A549 (cell line): Measurements from ENCODE around the gene ACSL5. TPM values are rescaled to one million over a fixed set of nuclear protein-coding genes. Genes with fewer than 3 reads are reported as not detected.

Experiments used
- ATAC-seq, 2 experiments: fragments of 200-7000 bp in 1 of 2; fragments of >200 bp in 1 of 2; cut with Nextera tagmentation in 1 of 2; cut with Tn5 transposase in 1 of 2; 3 replicates each; pipeline versions ENCODE4 v1.8.0 to v1.9.1; 2018 to 2020; ENCODE audit warnings: mild to moderate bottlenecking in 1 of 2, moderate library complexity in 1 of 2
- CTCF ChIA-PET: fragments of 300-600 bp; sonication (Branson Sonifier 250); formaldehyde crosslinking; extraction: SDS; loops from one replicate; lab custom pipeline; 2021; ENCODE audit warnings: antibody characterized with exemption, inconsistent platforms; lab: Yijun Ruan, JAX
- POLR2A ChIA-PET: fragments of 350-600 bp; formaldehyde crosslinking; extraction: SDS; loops from one replicate; lab custom pipeline; 2021; ENCODE audit warnings: antibody characterized with exemption, inconsistent platforms; lab: Yijun Ruan, JAX
- DNase-seq, 2 experiments: peaks; one replicate each; pipeline versions ENCODE4 v3.0.0 to v3.0.0-alpha.2; 2011 to 2016; ENCODE audit warnings: low read depth in 1 of 2, low spot score in 1 of 2
- FAIRE-seq: peaks from 2 replicates; lab custom pipeline; 2011; peaks lifted over from hg19 to GRCh38; lab: Jason Lieb, UNC
- H3K27ac ChIP-seq, 2 experiments: fragments of >200 bp; sonication (Bioruptor Twin); formaldehyde crosslinking; 3 replicates each; pipeline ENCODE4 v1.5.1; 2016 to 2017
- H3K4me1 ChIP-seq: fragments of >200 bp; sonication (Bioruptor Twin); formaldehyde crosslinking; 3 replicates; pipeline ENCODE4 v1.6.1; 2016
- H3K4me2 ChIP-seq: fragments of >200 bp; sonication (Bioruptor Twin); formaldehyde crosslinking; 3 replicates; pipeline ENCODE4 v1.6.1; 2016
- H3K4me3 ChIP-seq: fragments of >200 bp; sonication (Bioruptor Twin); formaldehyde crosslinking; 3 replicates; pipeline ENCODE4 v1.5.1; 2016
- H3K9me3 ChIP-seq: fragments of >200 bp; sonication (Bioruptor Twin); formaldehyde crosslinking; 3 replicates; pipeline ENCODE4 v1.6.1; 2016
- BCL3 ChIP-seq: fragments of >200 bp; sonication (Bioruptor Twin); formaldehyde crosslinking; IDR thresholded peaks from 3 replicates; pipeline ENCODE4 v1.6.1; 2016
- CHD4 ChIP-seq: fragments of 200-600 bp; sonication (generic); IDR thresholded peaks from 2 replicates; pipeline ENCODE4 v1.6.1; 2016; ENCODE audit warnings: antibody characterized with exemption, mild to moderate bottlenecking, borderline replicate concordance
- E2F6 ChIP-seq: IDR thresholded peaks from 2 replicates; pipeline ENCODE4 v1.6.1; 2012; ENCODE audit warnings: low read depth, borderline replicate concordance
- EHF ChIP-seq: fragments of 250-450 bp; sonication (Bioruptor Pico); IDR thresholded peaks from 2 replicates; pipeline ENCODE4 v1.5.0; 2020; ENCODE audit warnings: mild to moderate bottlenecking
- EP300 ChIP-seq, 2 experiments: fragments of >200 bp; sonication (Bioruptor Twin); formaldehyde crosslinking; IDR thresholded peaks; 2 replicates in 1 of 2; 3 replicates in 1 of 2; pipeline ENCODE4 v1.6.1; 2016 to 2017
- ESRRA ChIP-seq: fragments of 150-350 bp; IDR thresholded peaks from 2 replicates; pipeline ENCODE4 v1.6.1; 2014; ENCODE audit warnings: mild to moderate bottlenecking, low read length, borderline replicate concordance
- FOSB ChIP-seq: fragments of 250-450 bp; sonication (Bioruptor Pico); IDR thresholded peaks from 2 replicates; pipeline ENCODE4 v1.5.0; 2020; ENCODE audit warnings: mild to moderate bottlenecking, moderate library complexity
- FOSL2 ChIP-seq, 2 experiments: fragments of 450-650 bp in 1 of 2; fragments of >200 bp in 1 of 2; sonication (Bioruptor Twin) in 1 of 2; formaldehyde crosslinking; IDR thresholded peaks; 2 replicates each; pipeline versions ENCODE4 v1.5.0 to v1.6.1; 2016 to 2020; ENCODE audit warnings: mild to moderate bottlenecking in 1 of 2, moderate library complexity in 1 of 2
- FOXS1 ChIP-seq: fragments of 250-450 bp; sonication (Bioruptor Pico); IDR thresholded peaks from 2 replicates; pipeline ENCODE4 v1.5.0; 2020; ENCODE audit warnings: mild to moderate bottlenecking, moderate library complexity
- HDAC2 ChIP-seq: fragments of 200-600 bp; sonication (generic); IDR thresholded peaks from 2 replicates; pipeline ENCODE4 v1.6.1; 2016
- HES2 ChIP-seq: fragments of >200 bp; sonication (Bioruptor Twin); formaldehyde crosslinking; IDR thresholded peaks from 2 replicates; pipeline ENCODE4 v1.6.1; 2016
- HEYL ChIP-seq: fragments of 250-450 bp; sonication (Bioruptor Pico); IDR thresholded peaks from 2 replicates; pipeline ENCODE4 v1.8.0; 2021; ENCODE audit warnings: mild to moderate bottlenecking, moderate library complexity
- HMGXB4 ChIP-seq: fragments of 250-450 bp; sonication (Bioruptor Pico); IDR thresholded peaks from 2 replicates; pipeline ENCODE4 v1.5.0; 2021; ENCODE audit warnings: mild to moderate bottlenecking, moderate library complexity, borderline replicate concordance
- HOXB5 ChIP-seq: fragments of 250-450 bp; sonication (Bioruptor Pico); IDR thresholded peaks from 2 replicates; pipeline ENCODE4 v1.5.0; 2020; ENCODE audit warnings: mild to moderate bottlenecking, moderate library complexity
- JUN ChIP-seq, 2 experiments: fragments of >200 bp; sonication (Bioruptor Twin); formaldehyde crosslinking; IDR thresholded peaks; 2 replicates in 1 of 2; 3 replicates in 1 of 2; pipeline ENCODE4 v1.6.1; 2016 to 2017
- JUNB ChIP-seq: fragments of >200 bp; sonication (Bioruptor Twin); formaldehyde crosslinking; IDR thresholded peaks from 2 replicates; pipeline ENCODE4 v1.6.1; 2016
- KDM1A ChIP-seq: fragments of 200-600 bp; sonication (generic); IDR thresholded peaks from 2 replicates; pipeline ENCODE4 v1.6.1; 2016; ENCODE audit warnings: low read depth, mild to moderate bottlenecking
- MAFK ChIP-seq: fragments of 450-650 bp; IDR thresholded peaks from 2 replicates; pipeline ENCODE4 v1.6.1; 2014; ENCODE audit not compliant: partially characterized antibody
- MAX ChIP-seq: IDR thresholded peaks from 2 replicates; pipeline ENCODE4 v1.6.1; 2012
- MYC ChIP-seq: IDR thresholded peaks from 2 replicates; pipeline ENCODE4 v1.6.1; 2012; ENCODE audit warnings: mild to moderate bottlenecking, inconsistent platforms, low read length, improper control_type of control experiment, borderline replicate concordance
- NFE2L2 ChIP-seq: fragments of 150-350 bp; conservative IDR thresholded peaks from 2 replicates; pipeline ENCODE4 v1.6.1; 2014; ENCODE audit warnings: low read length
- NPAS2 ChIP-seq: fragments of 250-450 bp; sonication (Bioruptor Pico); IDR thresholded peaks from 2 replicates; pipeline ENCODE4 v1.8.0; 2022; ENCODE audit warnings: mild to moderate bottlenecking, moderate library complexity, borderline replicate concordance
- NR3C1 ChIP-seq: fragments of >200 bp; sonication (Bioruptor Twin); formaldehyde crosslinking; IDR thresholded peaks from 3 replicates; pipeline ENCODE4 v1.6.1; 2017
- PHF8 ChIP-seq: fragments of 200-600 bp; sonication (generic); IDR thresholded peaks from 2 replicates; pipeline ENCODE4 v1.6.1; 2016; ENCODE audit warnings: low read depth, mild to moderate bottlenecking, antibody characterized with exemption, moderate library complexity, borderline replicate concordance
- POLR2AphosphoS2 ChIP-seq: conservative IDR thresholded peaks from 2 replicates; pipeline ENCODE4 v1.6.1; 2012; ENCODE audit warnings: low read length, improper control_type of control experiment, inconsistent platforms
- RAD21 ChIP-seq, 2 experiments: fragments of >200 bp in 1 of 2; sonication (Bioruptor Twin) in 1 of 2; formaldehyde crosslinking in 1 of 2; IDR thresholded peaks in 1 of 2; conservative IDR thresholded peaks in 1 of 2; 2 replicates in 1 of 2; 3 replicates in 1 of 2; pipeline ENCODE4 v1.6.1; 2012 to 2018; ENCODE audit warnings: inconsistent platforms in 1 of 2
- RARB ChIP-seq: fragments of 250-450 bp; sonication (Bioruptor Pico); IDR thresholded peaks from 2 replicates; pipeline ENCODE4 v1.8.0; 2021; ENCODE audit warnings: mild to moderate bottlenecking, moderate library complexity
- RCOR1 ChIP-seq: fragments of 150-350 bp; IDR thresholded peaks from 2 replicates; pipeline ENCODE4 v1.6.1; 2014; ENCODE audit warnings: antibody characterized with exemption, low read length, low read depth
- RFX5 ChIP-seq: fragments of 450-650 bp; IDR thresholded peaks from 2 replicates; pipeline ENCODE4 v1.7.1; 2014; ENCODE audit warnings: antibody characterized with exemption, mild to moderate bottlenecking, moderate library complexity
- SMC3 ChIP-seq: fragments of >200 bp; sonication (Bioruptor Twin); formaldehyde crosslinking; IDR thresholded peaks from 3 replicates; pipeline ENCODE4 v1.6.1; 2018; ENCODE audit warnings: inconsistent platforms
- TFCP2L1 ChIP-seq: fragments of 250-450 bp; sonication (Bioruptor Pico); IDR thresholded peaks from 2 replicates; pipeline ENCODE4 v1.5.0; 2021; ENCODE audit warnings: mild to moderate bottlenecking
- USF2 ChIP-seq: fragments of 450-650 bp; IDR thresholded peaks from 2 replicates; pipeline ENCODE4 v1.6.1; 2014; ENCODE audit warnings: antibody characterized with exemption
- ZSCAN20 ChIP-seq: fragments of 250-450 bp; sonication (Bioruptor Pico); IDR thresholded peaks from 2 replicates; pipeline ENCODE4 v1.8.0; 2022; ENCODE audit warnings: mild to moderate bottlenecking, moderate library complexity
- WGBS: methylation state at CpG from one replicate; pipeline ENCODE4 v1.1.6; 2017; ENCODE audit errors: missing lambda C conversion rate; 5-methylcytosine and 5-hydroxymethylcytosine counted together
- polyA plus RNA-seq, 4 experiments: library from polyadenylated mRNA; depleted of rRNA in 3 of 4; stranded (reverse); fragments of >200 nt; fragmentation: RNase III in 1 of 4; extraction: RNeasy Plus Mini Kit Qiagen cat#74134 plus additional on column Dnase treatment in 1 of 4; gene quantifications; 2 replicates in 3 of 4; 3 replicates in 1 of 4; pipeline ENCODE4 v1.2.3, GENCODE V29; 2011 to 2017

ACSL5 gene
- polyA plus RNA-seq, 2 of the 4 experiments (the other 2 are of a cell fraction), result 0.15 to 0.25 TPM

- H3K4me1 ChIP-seq, result no peaks in the 10 kb centered on the region
- no peaks in the 10 kb centered on the region for H3K9me3 ChIP-seq
- TF ChIP-seq MAFK (no peak), RARB (CRISPR knock-in tag) (no peak), MYC (no peak), NFE2L2 (no peak), E2F6 (no peak), FOXS1 (CRISPR knock-in tag) (no peak), FOSL2 (IDR thresholded peaks at IDR 0.05) (no peak), FOSL2 (CRISPR knock-in tag; IDR thresholded peaks at IDR 0.05) (no peak), HMGXB4 (no peak), KDM1A (no peak), ESRRA (no peak), EP300 (IDR thresholded peaks at IDR 0.05) (no peak), HOXB5 (no peak), RCOR1 (no peak), ZSCAN20 (CRISPR knock-in tag) (no peak), POLR2AphosphoS2 (no peak), HDAC2 (no peak), HEYL (CRISPR knock-in tag) (no peak), CHD4 (no peak), PHF8 (no peak), TFCP2L1 (CRISPR knock-in tag) (no peak)
- no peak overlapping the region for H3K27ac ChIP-seq
- H3K4me3 ChIP-seq, result no peak overlapping the region
- POLR2A ChIA-PET, result no interaction called here
- CTCF ChIA-PET, result no interaction called here
- no peak overlapping the region for H3K4me2 ChIP-seq
- WGBS, result 77% methylated on average over 12 of the region's 40 CpGs
- DNase-seq (no peak), ATAC-seq (no peak), FAIRE-seq (no peak)
These were observed 4.2 kb upstream of the ACSL5 start for GRCh38 chr10:112369495-112370423.

- ChIA-PET CTCF (no interaction called here), POLR2A (no interaction called here)
- Histone ChIP-seq H3K9me3 (no peaks in the 10 kb centered on the region), H3K27ac (no peak overlapping the region), H3K4me3 (no peak overlapping the region), H3K4me2 (no peak overlapping the region), H3K4me1 (no peaks in the 10 kb centered on the region)
- ATAC-seq, result no peak
- FAIRE-seq, result no peak
- DNase-seq, result no peak
- 93% methylated on average over 3 of the region's 15 CpGs for WGBS
- no peak for TF ChIP-seq JUN (IDR thresholded peaks at IDR 0.05)
- TF ChIP-seq FOSB (CRISPR knock-in tag), result no peak
- TF ChIP-seq E2F6, result no peak
- TF ChIP-seq EHF (CRISPR knock-in tag), result no peak
- TF ChIP-seq NFE2L2, result no peak
- no peak for TF ChIP-seq JUNB
- no peak for TF ChIP-seq ESRRA
- no peak for TF ChIP-seq RAD21 (conservative IDR thresholded peaks at IDR 0.05 in 1 of 2, IDR thresholded peaks at IDR 0.05 in 1 of 2)
- TF ChIP-seq KDM1A, result no peak
- TF ChIP-seq USF2, result no peak
- TF ChIP-seq MAX, result no peak
- no peak for TF ChIP-seq NR3C1
- no peak for TF ChIP-seq SMC3
- TF ChIP-seq MYC, result no peak
- TF ChIP-seq NPAS2 (CRISPR knock-in tag), result no peak
- no peak for TF ChIP-seq HES2
- TF ChIP-seq RFX5, result no peak
- TF ChIP-seq BCL3, result no peak
These were observed 3.5 kb upstream of the ACSL5 start for GRCh38 chr10:112370424-112370819.
